Peyer's patch (tissue), 4 donors: Measurements from ENCODE around the gene CACUL1.

Experiments
- CTCF ChIP-seq, 6 experiments: fragments of 450-650 bp in 4 of 6; fragments of 200-600 bp in 2 of 6; sonication (generic) in 1 of 6; IDR thresholded peaks; one replicate each; pipeline ENCODE4 v1.5.1; 2017 to 2019; ENCODE audit warnings: antibody characterized with exemption in 6 of 6, mild to moderate bottlenecking in 3 of 6, moderate library complexity in 1 of 6
- POLR2A ChIP-seq, 2 donors: fragments of 450-650 bp; IDR thresholded peaks; one replicate each; pipeline ENCODE4 v1.5.1; 2017; ENCODE audit warnings: antibody characterized with exemption in 2 of 2, mild to moderate bottlenecking in 2 of 2, moderate library complexity in 2 of 2

DNA sequence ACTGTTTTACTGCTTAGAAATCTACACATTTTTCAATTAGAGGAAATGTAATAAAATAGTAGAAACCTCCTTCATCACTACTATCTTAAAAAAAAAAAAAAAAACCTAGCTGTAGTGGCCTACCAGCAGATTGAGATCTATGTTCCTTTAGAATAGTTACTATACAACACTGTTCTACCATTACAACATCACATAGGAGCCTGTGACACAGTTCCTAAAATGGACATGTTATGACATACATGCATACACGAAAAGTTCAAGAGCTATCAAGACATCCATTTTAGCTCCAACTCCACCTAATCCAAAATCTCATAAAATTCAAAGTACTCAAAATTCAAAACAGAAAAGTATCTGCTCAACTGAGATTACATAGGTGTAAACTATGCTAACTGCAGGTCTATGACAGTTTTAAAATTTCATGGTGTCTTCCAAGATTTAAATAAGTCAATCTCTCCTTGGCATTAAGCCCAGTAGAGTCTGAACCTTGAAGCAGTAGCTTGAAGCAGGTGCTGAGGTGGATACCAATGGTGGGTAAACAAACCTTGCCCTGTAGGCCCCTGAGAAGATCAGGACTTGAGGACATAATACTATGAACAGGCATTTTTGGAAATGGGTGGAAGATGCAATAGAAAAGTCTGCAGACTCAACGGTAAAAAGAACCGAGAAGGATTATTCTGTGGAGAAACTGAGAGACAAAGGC lies 17.0 kb downstream of the CACUL1 start:
- no peak for TF ChIP-seq CTCF (IDR thresholded peaks at IDR 0.05)
- no peak for TF ChIP-seq POLR2A (IDR thresholded peaks at IDR 0.05)
